Left colon (tissue), 2 donors: ENCODE measurements around the gene LGALS4. TPM values are rescaled to one million over a fixed set of nuclear protein-coding genes. Genes with fewer than 3 reads are reported as not detected.
"Not testable (repeated sequence)": the region's sequence is repeated elsewhere in the genome, so short reads cannot be mapped to it uniquely, and the experiment has no call there.

ENCODE experiments used
- ATAC-seq: fragments of 200-7000 bp; cut with Tn5 transposase; one replicate; pipeline ENCODE4 v1.9.1; 2020; ENCODE audit warnings: mild to moderate bottlenecking, moderate library complexity
- DNase-seq, 2 donors: peaks; one replicate each; pipeline ENCODE4 v3.0.0-alpha.2; 2020
- intact Hi-C, 2 donors: fragments of 100-400 bp; cut with DNase I in 1 of 2; cut with micrococcal nuclease in 1 of 2; formaldehyde crosslinking; loops; one replicate each; pipeline versions ENCODE4 v1.11.2 to v1.14.0; 2022; cut with DNase I, micrococcal nuclease
- long read RNA-seq: library from polyadenylated mRNA; unstranded; transcript quantifications from one replicate; pipeline ENCODE4 v2.0.0, GENCODE V29; 2021
- total RNA-seq, 2 donors: library from RNA; stranded (reverse); fragmentation: NEBNext Ultra II Directional; extraction: Animal tissue kit (Norgen Biotek cat#: 25700); gene quantifications; one replicate each; pipeline ENCODE4 v1.2.1, GENCODE V29; 2021
- donor health status: DM: no; HTN: no; CAD: no.
- donor health status: DM: yes; HTN: yes; CAD: no.

The LGALS4 gene
- total RNA-seq, result 1,000 to 10,000 TPM; 7,382 to 8,588 TPM
- long read RNA-seq, transcript LGALS4-209 (7 exons, 661 nt), result minor isoform, 7 of 2,443 reads
- long read RNA-seq, transcript LGALS4-205 (4 exons, 413 nt), result minor isoform, 20 of 2,443 reads
- long read RNA-seq, transcript LGALS4-201 (10 exons, 1,535 nt), result major isoform, 539 of 2,443 reads
- long read RNA-seq, partial matches to known transcripts, result 1,772 of 2,443 reads
- long read RNA-seq, other reads (novel, unspliced or antisense), result 105 of 2,443 reads

- intact Hi-C loops, result no loop called here
- DNase-seq, result peak; percentile 86 to 97
- peak; percentile 71 for ATAC-seq
These were observed at the start of gene LGALS4 for GRCh38 chr19:38812841-38813320. Gene LGALS4, minus strand, starts transcription at chr19:38812945. Its CDS starts 59 bp downstream, at chr19:38812886.

- intact Hi-C loops, result no loop called here
- no peak for DNase-seq
- ATAC-seq, result no peak
These were observed 48.6 kb upstream of the LGALS4 start for GRCh38 chr19:38861368-38861767.

GRCh38 chr19:38859631-38860204 lies 47.0 kb upstream of the LGALS4 start:
- intact Hi-C loops, ATAC-seq: not testable (repeated sequence)
- peak in 1 of 2 donors; percentile 58 for DNase-seq

GRCh38 chr19:38856813-38857212 lies 44.1 kb upstream of the LGALS4 start:
- ATAC-seq (no peak), DNase-seq (no peak)
- intact Hi-C loops, result no loop called here

- ATAC-seq, intact Hi-C loops, DNase-seq: not testable (repeated sequence)
These were observed 43.0 kb upstream of the LGALS4 start for GRCh38 chr19:38855751-38856150.

- ATAC-seq, DNase-seq, intact Hi-C loops: not testable (repeated sequence)
These were observed 42.2 kb upstream of the LGALS4 start for GRCh38 chr19:38854961-38855360.

- intact Hi-C loops, result no loop called here
- ATAC-seq (no peak), DNase-seq (no peak)
These were observed 40.5 kb upstream of the LGALS4 start for GRCh38 chr19:38853214-38853613.

- intact Hi-C loops, result no loop called here
- ATAC-seq (no peak), DNase-seq (peak; percentile 67 to 75)
These were observed 39.7 kb upstream of the LGALS4 start for GRCh38 chr19:38852231-38853044.

GRCh38 chr19:38851622-38852230 lies 39.0 kb upstream of the LGALS4 start:
- intact Hi-C loops, result no loop called here
- peak; percentile 95 to 97 for DNase-seq
- peak; percentile 56 for ATAC-seq

GRCh38 chr19:38850976-38851621 lies 38.4 kb upstream of the LGALS4 start:
- peak; percentile 60 for DNase-seq
- intact Hi-C loops, result no loop called here

GRCh38 chr19:38850436-38850975 lies 37.8 kb upstream of the LGALS4 start:
- peak in 1 of 2 donors; percentile 99 for DNase-seq
- peak; percentile 71 for ATAC-seq
- intact Hi-C loops, result no loop called here

More at GRCh38 chr19:38850976-38851621, 38.4 kb upstream of the LGALS4 start:
- ATAC-seq, result no peak

GRCh38 chr19:38849860-38850435 lies 37.2 kb upstream of the LGALS4 start, which contains the start of gene HNRNPL:
Gene HNRNPL, minus strand, starts transcription at chr19:38849986. Its CDS starts 20 bp downstream, at chr19:38849966.
- peak; percentile 97 to 100 for DNase-seq
- intact Hi-C loops, result no loop called here
- peak; percentile 64 for ATAC-seq

- ATAC-seq (peak; percentile 47), DNase-seq (peak; percentile 97 to 98)
- intact Hi-C loops, result no loop called here
These were observed 36.6 kb upstream of the LGALS4 start for GRCh38 chr19:38849147-38849859.

GRCh38 chr19:38848299-38849146 lies 35.8 kb upstream of the LGALS4 start:
- no peak for ATAC-seq
- no peak for DNase-seq
- intact Hi-C loops, result no loop called here

- intact Hi-C loops, result no loop called here
- ATAC-seq, result no peak
- DNase-seq, result no peak
These were observed 33.4 kb upstream of the LGALS4 start for GRCh38 chr19:38846097-38846496.

GRCh38 chr19:38845374-38846024 lies 32.8 kb upstream of the LGALS4 start:
- ATAC-seq (no peak), DNase-seq (no peak)
- intact Hi-C loops, result no loop called here
